ENCODE results near the gene THRAP3.

DNA sequence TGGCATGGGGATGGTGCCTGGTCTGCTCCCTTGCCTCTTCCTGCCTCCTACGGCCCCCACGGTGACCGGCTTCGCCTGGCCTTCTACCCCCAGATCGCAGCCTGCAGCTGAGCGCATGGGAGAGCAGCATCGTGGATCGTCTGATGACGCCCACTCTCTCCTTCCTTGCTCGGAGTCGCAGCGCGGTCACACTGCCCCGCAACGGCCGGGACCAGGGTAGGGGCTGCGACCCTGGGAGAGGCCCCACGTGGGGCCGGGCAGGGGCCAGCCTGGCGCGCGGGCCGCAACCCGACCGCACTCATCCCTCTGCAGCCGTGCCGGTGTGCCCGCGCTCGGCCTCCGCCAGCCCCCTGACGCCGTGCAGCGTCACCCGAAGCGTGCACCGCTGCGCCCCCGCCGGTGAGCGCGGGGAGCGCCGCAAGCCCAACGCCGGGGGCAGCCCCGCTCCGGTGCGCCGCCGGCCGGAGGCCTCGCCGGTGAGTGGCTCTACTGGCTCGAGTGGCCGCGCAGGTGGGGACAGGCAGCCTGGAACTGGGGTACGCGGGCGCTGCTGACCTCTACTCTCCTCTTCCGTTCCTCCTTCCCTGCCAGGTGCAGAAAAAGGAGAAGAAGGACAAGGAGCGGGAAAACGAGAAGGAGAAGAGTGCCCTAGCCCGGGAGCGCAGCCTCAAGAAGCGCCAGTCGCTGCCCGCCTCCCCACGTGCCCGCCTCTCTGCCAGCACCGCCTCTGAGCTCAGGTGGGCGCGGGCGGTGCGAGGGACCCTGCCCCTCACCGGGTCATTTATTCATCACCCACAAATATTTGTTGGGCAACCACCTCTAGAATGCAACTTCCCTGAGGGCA, 47.9 kb upstream of the THRAP3 start:
- TF ChIP-seq, protein P1, sequence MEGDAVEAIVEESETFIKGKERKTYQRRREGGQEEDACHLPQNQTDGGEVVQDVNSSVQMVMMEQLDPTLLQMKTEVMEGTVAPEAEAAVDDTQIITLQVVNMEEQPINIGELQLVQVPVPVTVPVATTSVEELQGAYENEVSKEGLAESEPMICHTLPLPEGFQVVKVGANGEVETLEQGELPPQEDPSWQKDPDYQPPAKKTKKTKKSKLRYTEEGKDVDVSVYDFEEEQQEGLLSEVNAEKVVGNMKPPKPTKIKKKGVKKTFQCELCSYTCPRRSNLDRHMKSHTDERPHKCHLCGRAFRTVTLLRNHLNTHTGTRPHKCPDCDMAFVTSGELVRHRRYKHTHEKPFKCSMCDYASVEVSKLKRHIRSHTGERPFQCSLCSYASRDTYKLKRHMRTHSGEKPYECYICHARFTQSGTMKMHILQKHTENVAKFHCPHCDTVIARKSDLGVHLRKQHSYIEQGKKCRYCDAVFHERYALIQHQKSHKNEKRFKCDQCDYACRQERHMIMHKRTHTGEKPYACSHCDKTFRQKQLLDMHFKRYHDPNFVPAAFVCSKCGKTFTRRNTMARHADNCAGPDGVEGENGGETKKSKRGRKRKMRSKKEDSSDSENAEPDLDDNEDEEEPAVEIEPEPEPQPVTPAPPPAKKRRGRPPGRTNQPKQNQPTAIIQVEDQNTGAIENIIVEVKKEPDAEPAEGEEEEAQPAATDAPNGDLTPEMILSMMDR (IDR thresholded peaks at IDR 0.05): no peak
- TF ChIP-seq ZFX (IDR thresholded peaks at IDR 0.05; ENCODE audit: borderline replicate concordance): no peak

Data from 22Rv1 (cell line).